Measurements from ENCODE around the gene SLC25A18.

The SLC25A18 gene

GRCh38 chr22:17536269-17536668 lies 27.0 kb upstream of the SLC25A18 start:
- CTCF ChIA-PET, result interaction anchor here (1.3 to 2.2 kb wide), 4 partner anchors 11 to 365 kb away, joined by 3 to 7 read pairs (median 6); no protein-coding TSS in a partner anchor
- no peak for DNase-seq (ENCODE audit: extremely low spot score)
- POLR2A ChIA-PET, result no interaction called here
- no peak for TF ChIP-seq CTCF (IDR thresholded peaks at IDR 0.05; ENCODE audit: control extremely low read depth, extremely low read depth, low read depth, missing control alignments)

DNA sequence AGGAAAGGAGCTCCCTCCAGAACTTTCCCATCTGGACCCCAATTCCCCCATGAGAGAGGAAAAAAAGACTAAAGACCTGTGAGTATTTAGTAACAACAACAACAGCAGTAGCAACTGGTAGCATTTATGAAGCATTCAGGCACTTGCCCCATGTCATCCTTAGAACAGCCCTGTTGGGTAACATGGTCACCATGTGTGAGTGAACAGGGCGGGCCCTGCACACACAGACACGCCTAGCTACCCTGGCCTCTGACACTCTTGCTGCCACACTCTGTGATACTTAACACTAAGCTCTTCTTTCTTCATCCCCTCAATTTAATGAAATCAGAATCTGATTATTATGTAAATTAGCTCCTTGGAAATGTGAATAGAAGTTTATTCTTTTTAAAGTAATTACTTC lies 26.1 kb upstream of the SLC25A18 start:
- no peak for DNase-seq (ENCODE audit: extremely low spot score)
- CTCF ChIA-PET, result interaction anchor here (1.0 to 2.2 kb wide), 5 partner anchors 9 to 365 kb away, joined by 3 to 7 read pairs (median 6); no protein-coding TSS in a partner anchor
- POLR2A ChIA-PET, result no interaction called here
- no peak for TF ChIP-seq CTCF (IDR thresholded peaks at IDR 0.05; ENCODE audit: control extremely low read depth, extremely low read depth, low read depth, missing control alignments)

GRCh38 chr22:17540481-17540880 lies 22.8 kb upstream of the SLC25A18 start:
- ChIA-PET POLR2A (no interaction called here), CTCF (no interaction called here)
- no peak for TF ChIP-seq CTCF (IDR thresholded peaks at IDR 0.05; ENCODE audit: control extremely low read depth, extremely low read depth, low read depth, missing control alignments)
- no peak for DNase-seq (ENCODE audit: extremely low spot score)

- no peak for TF ChIP-seq CTCF (IDR thresholded peaks at IDR 0.05; ENCODE audit: control extremely low read depth, extremely low read depth, low read depth, missing control alignments)
Observed at GRCh38 chr22:17541476-17541875, 21.8 kb upstream of the SLC25A18 start.

GRCh38 chr22:17542452-17542851 lies 20.8 kb upstream of the SLC25A18 start:
- TF ChIP-seq CTCF (IDR thresholded peaks at IDR 0.05; ENCODE audit: control extremely low read depth, extremely low read depth, low read depth, missing control alignments), result no peak
- ChIA-PET POLR2A (no interaction called here), CTCF (interaction anchor here (1.0 to 1.4 kb wide), 2 partner anchors 16 to 41 kb away, joined by 3 to 4 read pairs; no protein-coding TSS in a partner anchor)

More at GRCh38 chr22:17541476-17541875, 21.8 kb upstream of the SLC25A18 start:
- DNase-seq (ENCODE audit: extremely low spot score), result no peak
- CTCF ChIA-PET, result no interaction called here
- POLR2A ChIA-PET, result no interaction called here

DNA sequence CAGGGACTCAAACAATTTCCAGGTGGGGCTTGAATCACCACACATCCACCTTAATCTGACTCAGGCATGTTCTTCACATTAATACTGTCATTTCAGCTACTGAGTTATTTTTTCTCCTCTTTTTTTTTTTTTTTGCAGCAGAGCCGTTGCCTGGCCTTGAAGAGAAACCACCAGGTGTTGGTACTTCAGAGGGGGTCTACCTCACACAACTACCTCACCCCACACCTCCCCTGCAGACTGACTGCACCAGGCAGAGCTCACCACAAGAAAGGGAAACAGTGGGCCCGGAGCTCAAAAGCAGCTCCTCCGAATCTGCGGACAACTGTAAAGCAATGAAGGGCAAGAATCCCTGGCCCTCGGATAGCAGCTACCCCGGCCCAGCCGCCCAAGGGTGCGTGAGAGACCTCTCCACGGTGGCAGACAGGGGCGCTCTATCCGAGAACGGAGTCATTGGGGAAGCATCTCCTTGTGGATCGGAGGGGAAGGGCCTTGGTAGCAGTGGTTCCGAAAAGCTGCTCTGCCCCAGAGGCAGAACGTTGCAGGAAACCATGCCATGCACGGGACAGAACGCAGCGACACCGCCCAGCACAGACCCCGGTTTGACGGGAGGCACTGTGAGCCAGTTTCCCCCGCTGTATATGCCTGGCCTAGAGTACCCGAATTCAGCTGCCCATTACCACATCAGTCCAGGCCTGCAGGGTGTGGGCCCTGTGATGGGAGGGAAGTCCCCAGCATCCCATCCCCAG lies 15.1 kb upstream of the SLC25A18 start:
- no peak for DNase-seq (ENCODE audit: extremely low spot score)
- TF ChIP-seq CTCF (IDR thresholded peaks at IDR 0.05; ENCODE audit: control extremely low read depth, extremely low read depth, low read depth, missing control alignments), result no peak
- ChIA-PET CTCF (interaction anchor here (1.3 to 1.4 kb wide), 2 partner anchors 10 kb away, joined by 5 to 7 read pairs; no protein-coding TSS in a partner anchor), POLR2A (no interaction called here)

More at GRCh38 chr22:17542452-17542851, 20.8 kb upstream of the SLC25A18 start:
- DNase-seq (ENCODE audit: extremely low spot score), result no peak

Data from GM10248 (cell line).